ENCODE results near the gene FBXO3.
A peak's percentile ranks its signal among the peaks of the same experiment; 100 is the strongest.

Gene FBXO3

GRCh38 chr11:33774736-33775466 is 581 bp upstream of the FBXO3 start:
- peaks cover 24% of the 10 kb centered on the region; the same call in 1 of the 2 replicates for H3K79me2 ChIP-seq (ENCODE audit: insufficient read depth, low read depth)
- no peak for TF ChIP-seq CTCF (conservative IDR thresholded peaks at IDR 0.05; ENCODE audit: low read depth, low read length)
- H2AFZ ChIP-seq (ENCODE audit: low read depth), result peak overlapping the region; percentile 94
- H4K20me1 ChIP-seq (ENCODE audit: insufficient read depth), result no peaks in the 10 kb centered on the region
- H3K4me1 ChIP-seq (ENCODE audit: low read depth, poor library complexity, severe bottlenecking), result peaks cover 56% of the 10 kb centered on the region
- no peak overlapping the region for H3K4me3 ChIP-seq (IDR thresholded peaks at IDR 0.05; ENCODE audit: insufficient read depth, low read depth, low read length)
- H3K27ac ChIP-seq, result no peak overlapping the region
- H3K36me3 ChIP-seq (ENCODE audit: insufficient read depth), result no peaks in the 10 kb centered on the region
- H3K4me2 ChIP-seq, result peak overlapping the region; percentile 98
- no peak overlapping the region; the same call in 1 of the 2 replicates for H3K9ac ChIP-seq
- H3K27me3 ChIP-seq (ENCODE audit: insufficient read depth, low read depth), result no peaks in the 10 kb centered on the region

GRCh38 chr11:33773404-33773986 is 825 bp downstream of the FBXO3 start:
- Histone ChIP-seq H2AFZ (ENCODE audit: low read depth) (peak overlapping the region; percentile 81), H3K4me2 (peak overlapping the region; percentile 82), H3K4me1 (ENCODE audit: low read depth, poor library complexity, severe bottlenecking) (peaks cover 56% of the 10 kb centered on the region), H3K27me3 (ENCODE audit: insufficient read depth, low read depth) (no peaks in the 10 kb centered on the region), H3K4me3 (IDR thresholded peaks at IDR 0.05; ENCODE audit: insufficient read depth, low read depth, low read length) (peak overlapping the region; percentile 41), H4K20me1 (ENCODE audit: insufficient read depth) (no peaks in the 10 kb centered on the region), H3K36me3 (ENCODE audit: insufficient read depth) (no peaks in the 10 kb centered on the region), H3K9ac (peak overlapping the region; percentile 55; the same call in 1 of the 2 replicates), H3K79me2 (ENCODE audit: insufficient read depth, low read depth) (peaks cover 24% of the 10 kb centered on the region; the same call in 1 of the 2 replicates), H3K27ac (peak overlapping the region; percentile 23; the same call in 1 of the 2 replicates)
- TF ChIP-seq CTCF (conservative IDR thresholded peaks at IDR 0.05; ENCODE audit: low read depth, low read length), result no peak

GRCh38 chr11:33772870-33773269 is 1.4 kb downstream of the FBXO3 start:
- H3K36me3 ChIP-seq (ENCODE audit: insufficient read depth), result no peaks in the 10 kb centered on the region
- H3K9ac ChIP-seq, result no peak overlapping the region
- peaks cover 52% of the 10 kb centered on the region for H3K4me1 ChIP-seq (ENCODE audit: low read depth, poor library complexity, severe bottlenecking)
- peaks cover 24% of the 10 kb centered on the region; the same call in 1 of the 2 replicates for H3K79me2 ChIP-seq (ENCODE audit: insufficient read depth, low read depth)
- H3K4me3 ChIP-seq (IDR thresholded peaks at IDR 0.05; ENCODE audit: insufficient read depth, low read depth, low read length), result no peak overlapping the region
- no peaks in the 10 kb centered on the region for H3K27me3 ChIP-seq (ENCODE audit: insufficient read depth, low read depth)
- H3K27ac ChIP-seq, result no peak overlapping the region
- peak overlapping the region; percentile 82 for H3K4me2 ChIP-seq
- H2AFZ ChIP-seq (ENCODE audit: low read depth), result no peak overlapping the region
- no peaks in the 10 kb centered on the region for H4K20me1 ChIP-seq (ENCODE audit: insufficient read depth)
- TF ChIP-seq CTCF (conservative IDR thresholded peaks at IDR 0.05; ENCODE audit: low read depth, low read length), result no peak

GRCh38 chr11:33772300-33772699 is 2.0 kb downstream of the FBXO3 start:
- Histone ChIP-seq H4K20me1 (ENCODE audit: insufficient read depth) (no peaks in the 10 kb centered on the region), H3K4me1 (ENCODE audit: low read depth, poor library complexity, severe bottlenecking) (peaks cover 47% of the 10 kb centered on the region), H3K79me2 (ENCODE audit: insufficient read depth, low read depth) (peaks cover 24% of the 10 kb centered on the region; the same call in 1 of the 2 replicates), H3K4me2 (peak overlapping the region; percentile 82; the same call in 1 of the 2 replicates), H3K4me3 (IDR thresholded peaks at IDR 0.05; ENCODE audit: insufficient read depth, low read depth, low read length) (no peak overlapping the region), H3K9ac (no peak overlapping the region), H3K27me3 (ENCODE audit: insufficient read depth, low read depth) (no peaks in the 10 kb centered on the region), H2AFZ (ENCODE audit: low read depth) (no peak overlapping the region), H3K36me3 (ENCODE audit: insufficient read depth) (no peaks in the 10 kb centered on the region), H3K27ac (no peak overlapping the region)
- no peak for TF ChIP-seq CTCF (conservative IDR thresholded peaks at IDR 0.05; ENCODE audit: low read depth, low read length)
